ENCODE data around the gene CTCFL. TPM values are rescaled to one million over a fixed set of nuclear protein-coding genes. Genes with fewer than 3 reads are reported as not detected.

Gene CTCFL
- total and polyA plus RNA-seq, 2 donors (not counting 3 experiments of a cell fraction or from before 2014, with no cell fraction given), result not detected

DNA sequence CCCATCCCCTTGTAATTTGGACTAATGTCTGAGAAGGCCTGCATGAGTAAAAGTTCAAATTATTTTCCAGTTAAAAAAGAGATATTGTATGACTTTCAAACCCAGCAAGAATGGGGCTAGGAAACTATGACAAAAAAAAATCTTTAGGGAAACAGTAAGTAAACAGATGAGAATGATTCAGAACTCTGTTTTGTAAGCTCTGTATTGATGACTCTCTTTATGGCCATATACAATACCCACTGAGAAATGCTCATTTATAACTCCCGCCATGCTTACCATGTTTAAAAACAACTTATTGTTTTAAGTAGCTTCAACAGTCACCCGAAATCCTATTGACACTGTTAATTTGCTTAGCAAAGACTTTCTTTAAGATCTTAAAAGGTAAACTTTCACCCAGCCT, 18.8 kb upstream of the CTCFL start:
- POLR2A ChIA-PET, result no interaction called here
- intact Hi-C loops (cut with micrococcal nuclease) (no loop called here), dilution Hi-C loops (cut with MboI; ENCODE audit: extremely low pct_ligation_motif_present, low sequenced_read_pairs) (no loop called here)
- BruUV-seq (replicated peaks), result no TSS peak
- no peak overlapping the region for H3K9ac ChIP-seq (replicated peaks; ENCODE audit: extremely low read depth, insufficient read depth, low read length)
- no peaks in the 10 kb centered on the region for H3K79me2 ChIP-seq (ENCODE audit: control insufficient read depth, insufficient read depth, low read length)
- TF ChIP-seq, protein P1, sequence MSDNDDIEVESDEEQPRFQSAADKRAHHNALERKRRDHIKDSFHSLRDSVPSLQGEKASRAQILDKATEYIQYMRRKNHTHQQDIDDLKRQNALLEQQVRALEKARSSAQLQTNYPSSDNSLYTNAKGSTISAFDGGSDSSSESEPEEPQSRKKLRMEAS (IDR thresholded peaks at IDR 0.05; ENCODE audit: insufficient read depth, insufficient read length), result no peak
- no peak for TF ChIP-seq POLR2A (IDR thresholded peaks at IDR 0.05; ENCODE audit: low read depth, low read length)
- no peak for TF ChIP-seq FOS (IDR thresholded peaks at IDR 0.05; ENCODE audit: borderline replicate concordance, insufficient read depth, low read length)
- no peak for TF ChIP-seq MYC (IDR thresholded peaks at IDR 0.05; ENCODE audit: low read depth, low read length)
- TF ChIP-seq JUN (IDR thresholded peaks at IDR 0.05; ENCODE audit: borderline replicate concordance, insufficient read depth, insufficient read length, low read depth), result no peak
- TF ChIP-seq GATA2 (IDR thresholded peaks at IDR 0.05; ENCODE audit: insufficient read depth, insufficient read length, low read depth, low read length), result no peak
- TF ChIP-seq EZH2 (IDR thresholded peaks at IDR 0.05; ENCODE audit: borderline replicate concordance, low read depth, low read length, severe bottlenecking), result no peak
- TF ChIP-seq, protein P2, sequence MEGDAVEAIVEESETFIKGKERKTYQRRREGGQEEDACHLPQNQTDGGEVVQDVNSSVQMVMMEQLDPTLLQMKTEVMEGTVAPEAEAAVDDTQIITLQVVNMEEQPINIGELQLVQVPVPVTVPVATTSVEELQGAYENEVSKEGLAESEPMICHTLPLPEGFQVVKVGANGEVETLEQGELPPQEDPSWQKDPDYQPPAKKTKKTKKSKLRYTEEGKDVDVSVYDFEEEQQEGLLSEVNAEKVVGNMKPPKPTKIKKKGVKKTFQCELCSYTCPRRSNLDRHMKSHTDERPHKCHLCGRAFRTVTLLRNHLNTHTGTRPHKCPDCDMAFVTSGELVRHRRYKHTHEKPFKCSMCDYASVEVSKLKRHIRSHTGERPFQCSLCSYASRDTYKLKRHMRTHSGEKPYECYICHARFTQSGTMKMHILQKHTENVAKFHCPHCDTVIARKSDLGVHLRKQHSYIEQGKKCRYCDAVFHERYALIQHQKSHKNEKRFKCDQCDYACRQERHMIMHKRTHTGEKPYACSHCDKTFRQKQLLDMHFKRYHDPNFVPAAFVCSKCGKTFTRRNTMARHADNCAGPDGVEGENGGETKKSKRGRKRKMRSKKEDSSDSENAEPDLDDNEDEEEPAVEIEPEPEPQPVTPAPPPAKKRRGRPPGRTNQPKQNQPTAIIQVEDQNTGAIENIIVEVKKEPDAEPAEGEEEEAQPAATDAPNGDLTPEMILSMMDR (IDR thresholded peaks at IDR 0.05; ENCODE audit: extremely low read depth in 1 of 2, insufficient read depth in 1 of 2, low read depth in 1 of 2, low read length in 2 of 2), result no peak
- TF ChIP-seq POLR2AphosphoS5 (IDR thresholded peaks at IDR 0.05; ENCODE audit: insufficient read depth, low read depth, low read length), result no peak
- no peaks in the 10 kb centered on the region for H3K9me1 ChIP-seq (replicated peaks; ENCODE audit: control insufficient read depth, extremely low read depth, insufficient read depth, low read length)
- CTCF ChIA-PET, result no interaction called here
- H3K4me1 ChIP-seq (ENCODE audit: control insufficient read depth, extremely low read depth, insufficient read depth, low read length), result no peaks in the 10 kb centered on the region
- H3K27ac ChIP-seq (ENCODE audit: insufficient read depth, low read depth, low read length), result no peak overlapping the region
- no peak overlapping the region for H3K4me2 ChIP-seq (ENCODE audit: insufficient read depth, low read length)
- peaks cover 2 to 8% of the 10 kb centered on the region in 2 experiments for H3K27me3 ChIP-seq (ENCODE audit: control insufficient read depth in 2 of 2, insufficient read depth in 2 of 2, low read length in 2 of 2)
- no peaks in the 10 kb centered on the region for H3K36me3 ChIP-seq (ENCODE audit: control insufficient read depth in 2 of 2, extremely low read depth in 1 of 2, insufficient read depth in 2 of 2, low read length in 2 of 2)
- H3K9me3 ChIP-seq (replicated peaks; ENCODE audit: control insufficient read depth, insufficient read depth, low read length), result no peaks in the 10 kb centered on the region
- H3K4me3 ChIP-seq (replicated peaks in 1 of 3; ENCODE audit: insufficient read depth in 1 of 3, low read depth in 1 of 3, low read length in 3 of 3), result no peak overlapping the region
- no peak overlapping the region for H2AFZ ChIP-seq (ENCODE audit: low read depth, low read length)
- DNase-seq (ENCODE audit: low read depth, low spot score) (no peak), FAIRE-seq (no peak)
- no peaks in the 10 kb centered on the region for H4K20me1 ChIP-seq (replicated peaks; ENCODE audit: control insufficient read depth, extremely low read depth, insufficient read depth, low read length)

All from endothelial cell of umbilical vein (primary cell).